Ovary (tissue), 3 donors: Measurements from ENCODE around the gene RNF145.

Source experiments
- POLR2A ChIP-seq: fragments of 450-650 bp; IDR thresholded peaks from one replicate; pipeline ENCODE4 v1.6.1; 2017; ENCODE audit warnings: antibody characterized with exemption, mild to moderate bottlenecking, moderate library complexity
- TF ChIP-seq, protein P1 (sequence below), 3 donors: fragments of 450-650 bp in 2 of 3; fragments of 200-600 bp in 1 of 3; IDR thresholded peaks; one replicate each; pipeline versions ENCODE4 v1.5.1 to v1.8.0; 2016 to 2022; ENCODE audit warnings: antibody characterized with exemption in 3 of 3, mild to moderate bottlenecking in 1 of 3
- donor health status: DM: no; HTN: no; CAD: no.

- TF ChIP-seq, protein P1, sequence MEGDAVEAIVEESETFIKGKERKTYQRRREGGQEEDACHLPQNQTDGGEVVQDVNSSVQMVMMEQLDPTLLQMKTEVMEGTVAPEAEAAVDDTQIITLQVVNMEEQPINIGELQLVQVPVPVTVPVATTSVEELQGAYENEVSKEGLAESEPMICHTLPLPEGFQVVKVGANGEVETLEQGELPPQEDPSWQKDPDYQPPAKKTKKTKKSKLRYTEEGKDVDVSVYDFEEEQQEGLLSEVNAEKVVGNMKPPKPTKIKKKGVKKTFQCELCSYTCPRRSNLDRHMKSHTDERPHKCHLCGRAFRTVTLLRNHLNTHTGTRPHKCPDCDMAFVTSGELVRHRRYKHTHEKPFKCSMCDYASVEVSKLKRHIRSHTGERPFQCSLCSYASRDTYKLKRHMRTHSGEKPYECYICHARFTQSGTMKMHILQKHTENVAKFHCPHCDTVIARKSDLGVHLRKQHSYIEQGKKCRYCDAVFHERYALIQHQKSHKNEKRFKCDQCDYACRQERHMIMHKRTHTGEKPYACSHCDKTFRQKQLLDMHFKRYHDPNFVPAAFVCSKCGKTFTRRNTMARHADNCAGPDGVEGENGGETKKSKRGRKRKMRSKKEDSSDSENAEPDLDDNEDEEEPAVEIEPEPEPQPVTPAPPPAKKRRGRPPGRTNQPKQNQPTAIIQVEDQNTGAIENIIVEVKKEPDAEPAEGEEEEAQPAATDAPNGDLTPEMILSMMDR (IDR thresholded peaks at IDR 0.05), result no peak
- TF ChIP-seq POLR2A, result no peak
These were observed 61.4 kb downstream of the RNF145 start for GRCh38 chr5:159147976-159148375.
